HG03095 (cell line): ENCODE measurements around the gene AK4.

Experiments used
- ATAC-seq: cut with Tn5 transposase; IDR thresholded peaks from one replicate; pipeline ENCODE4 v1.9.1; 2021; ENCODE audit warnings: moderate library complexity; ENCODE audit not compliant: unreplicated experiment

Gene AK4

DNA sequence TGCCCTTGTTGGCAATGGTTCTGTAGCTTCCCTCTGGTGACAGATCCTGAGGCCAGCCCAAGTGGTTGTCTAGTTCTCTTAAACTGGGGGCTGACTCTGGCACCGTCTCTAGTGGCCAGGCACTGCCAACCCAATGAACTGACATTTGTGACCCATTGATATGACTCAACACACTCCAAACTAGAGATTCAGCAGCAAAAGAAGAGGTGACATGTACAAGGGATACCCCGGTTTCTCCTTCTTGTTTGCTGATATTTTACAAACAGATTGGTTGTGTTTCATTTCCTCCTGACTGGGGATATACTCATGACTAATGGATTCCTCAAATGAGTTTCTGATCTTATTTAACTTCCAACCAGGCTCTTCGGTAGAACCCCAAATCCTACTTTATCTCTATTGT, 95.5 kb downstream of the AK4 start:
- no peak for ATAC-seq

DNA sequence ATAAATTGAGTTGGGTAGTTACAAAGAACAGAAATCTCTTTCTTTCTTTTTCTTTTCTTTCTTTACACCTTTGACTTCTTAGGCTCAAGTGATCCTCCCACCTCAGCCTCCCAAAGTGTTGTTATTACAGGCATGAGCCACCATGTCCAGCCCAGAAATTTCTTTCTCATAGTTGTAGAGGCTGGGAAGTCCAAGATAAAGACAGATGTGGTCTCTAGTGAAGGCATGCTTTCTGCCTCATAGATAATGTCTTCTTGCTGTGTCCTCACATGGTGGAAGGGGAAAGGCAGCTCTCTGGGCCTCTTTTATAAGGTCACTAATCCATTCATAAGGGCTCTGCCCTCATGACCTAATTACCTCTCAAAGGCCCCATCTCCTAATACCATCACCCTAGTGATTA, 97.3 kb downstream of the AK4 start:
- no peak for ATAC-seq

DNA sequence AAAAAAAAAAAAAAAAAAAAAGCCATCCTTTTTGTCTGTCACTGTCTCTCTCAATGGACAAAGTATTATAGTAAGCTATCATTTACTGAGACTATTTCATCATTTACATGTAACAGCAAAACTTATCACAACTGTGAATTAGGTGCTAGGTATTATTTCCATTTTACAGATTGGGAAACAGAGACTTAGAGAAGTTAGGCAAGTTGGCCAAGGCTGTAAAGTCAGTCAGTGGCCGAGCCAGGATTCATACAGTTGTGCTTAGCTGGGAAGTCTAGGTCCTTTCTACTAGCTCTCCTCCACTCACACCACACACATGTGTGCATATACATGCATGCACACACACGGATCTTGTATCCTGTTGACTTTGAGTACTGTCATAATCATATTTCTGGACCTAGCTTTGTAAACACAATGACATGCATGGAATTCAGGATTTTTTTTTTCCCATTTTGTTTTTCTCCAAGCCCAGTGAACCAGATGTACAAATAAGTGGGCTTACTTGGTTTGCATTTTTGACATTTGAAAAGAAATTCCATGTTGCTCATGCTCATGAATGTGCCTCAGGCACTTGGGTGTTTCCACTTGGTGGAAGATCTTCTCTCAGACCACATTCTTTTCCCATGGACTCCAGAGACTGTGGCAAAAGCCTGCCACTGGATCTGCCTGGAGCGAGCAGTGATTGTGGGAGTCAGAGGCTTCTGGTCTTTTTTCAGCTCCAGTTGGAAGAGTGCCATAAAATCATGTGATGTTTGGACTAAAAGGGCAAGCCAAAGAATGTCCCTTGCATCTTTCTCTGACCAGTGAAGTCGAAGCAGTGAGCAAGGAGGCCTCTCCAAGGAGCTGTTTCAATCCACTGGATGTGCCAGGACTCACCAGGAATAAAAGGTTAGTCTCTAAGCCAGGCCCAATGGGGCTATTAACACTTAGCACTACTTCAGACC, 99.7 kb downstream of the AK4 start:
- no peak for ATAC-seq

DNA sequence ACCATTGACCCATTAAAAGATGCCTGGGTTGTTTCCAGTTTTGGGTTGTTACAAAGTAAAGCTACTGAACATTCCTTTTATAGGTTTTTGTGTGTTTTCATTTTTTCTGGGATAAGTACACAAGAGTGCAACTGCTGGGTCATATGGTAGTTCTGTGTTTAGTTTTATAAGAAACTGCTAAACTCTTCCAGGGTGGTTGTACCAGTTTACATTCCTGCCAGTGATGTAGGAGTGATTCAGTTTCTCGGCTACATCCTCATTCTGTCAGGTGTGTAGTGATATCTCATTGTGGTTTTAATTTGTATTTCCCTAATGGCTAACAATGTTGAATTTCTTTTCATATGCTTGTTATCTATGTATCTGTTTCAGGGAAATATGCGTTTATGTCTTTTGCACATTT, 102.8 kb downstream of the AK4 start:
- no peak for ATAC-seq

DNA sequence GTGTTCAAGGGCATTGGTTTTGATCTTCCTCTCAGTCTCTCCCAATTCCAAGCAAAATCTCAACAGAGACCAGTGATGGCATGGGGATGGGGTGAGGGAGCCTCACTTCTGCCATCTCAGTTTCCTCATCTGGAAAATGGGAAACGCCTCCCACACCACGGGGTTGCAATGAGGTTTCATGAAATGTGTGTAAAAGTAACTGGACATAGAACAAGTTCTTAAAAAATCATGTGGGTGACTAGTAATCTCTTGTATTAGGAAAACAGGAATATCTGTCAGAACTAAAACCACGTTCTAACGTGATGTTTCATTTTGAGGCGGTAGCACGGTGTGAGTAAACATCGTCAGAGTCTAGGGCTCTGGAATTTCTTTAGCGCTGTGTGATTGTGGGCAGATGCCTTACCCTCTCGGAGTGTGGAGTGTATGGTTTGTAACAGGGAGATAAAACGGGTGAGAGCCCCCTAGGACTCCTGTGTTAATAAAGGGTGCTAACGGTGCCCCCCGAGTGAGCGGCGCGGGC, 105.9 kb downstream of the AK4 start:
- ATAC-seq, result peak; percentile 32

DNA sequence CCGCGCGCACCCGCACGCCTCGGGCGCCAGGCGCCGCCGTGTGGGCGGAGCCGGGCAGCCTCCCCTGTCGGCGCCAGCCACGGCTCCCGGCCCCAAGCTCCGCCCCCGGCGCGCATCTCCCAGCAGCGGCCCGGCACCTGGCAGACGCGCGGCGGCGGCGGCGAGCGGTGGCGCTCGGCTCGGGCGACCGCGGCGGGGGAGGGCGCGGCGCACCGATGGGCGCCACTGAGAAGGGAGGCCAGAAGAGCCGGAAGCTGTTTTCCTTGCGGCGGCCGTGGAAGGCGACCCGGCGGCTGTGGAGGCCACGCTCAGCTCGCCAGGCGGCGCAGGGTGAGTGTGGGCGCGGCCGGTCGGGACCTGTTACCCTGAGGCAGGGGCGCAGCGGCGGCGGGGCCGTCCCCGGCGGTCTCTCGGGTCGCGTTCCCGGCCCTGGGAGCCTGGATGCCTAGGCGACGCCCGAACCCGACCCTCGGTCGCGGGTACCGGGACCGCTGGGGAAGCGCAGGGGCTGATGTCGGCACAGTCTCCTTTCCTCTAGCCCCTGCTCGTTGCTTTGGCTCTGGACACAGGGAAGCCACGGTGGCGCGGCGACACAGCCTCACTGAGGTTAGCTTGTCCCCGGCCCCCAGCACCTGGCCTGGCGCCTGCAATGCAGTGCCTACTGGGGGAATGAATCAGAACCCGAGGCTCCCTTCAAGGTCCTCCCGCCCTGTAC, 106.5 kb downstream of the AK4 start:
- ATAC-seq, result peak; percentile 98

DNA sequence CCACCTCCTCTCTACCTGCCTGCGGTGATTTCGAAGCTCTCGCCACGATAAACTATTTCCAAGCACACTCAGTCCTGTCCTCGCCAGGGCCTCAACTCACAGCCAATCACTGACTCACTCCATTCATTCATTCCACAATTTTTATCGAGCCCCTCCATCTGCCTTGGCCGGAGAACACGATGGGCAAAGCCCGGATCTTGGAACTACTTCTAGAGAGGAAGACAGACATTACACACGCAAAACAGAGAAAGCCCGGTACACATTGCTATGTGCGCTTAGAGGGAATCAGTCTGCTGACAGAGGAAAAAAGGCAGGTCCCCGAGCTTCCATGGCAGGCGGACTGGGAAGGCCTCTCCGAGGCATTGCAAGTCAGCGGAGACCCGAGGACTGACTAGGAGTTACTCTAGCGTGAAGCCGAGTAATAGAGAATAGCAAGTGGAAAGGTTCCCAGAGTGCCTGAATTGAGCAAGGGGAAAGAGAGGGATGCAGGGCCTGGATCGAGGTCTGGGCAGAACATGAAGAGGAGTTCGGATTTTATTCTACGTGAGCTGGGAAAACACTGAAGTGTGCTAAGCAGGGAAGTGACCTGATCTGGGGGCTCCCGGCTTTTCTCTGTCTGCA, 107.1 kb downstream of the AK4 start:
- ATAC-seq, result no peak

DNA sequence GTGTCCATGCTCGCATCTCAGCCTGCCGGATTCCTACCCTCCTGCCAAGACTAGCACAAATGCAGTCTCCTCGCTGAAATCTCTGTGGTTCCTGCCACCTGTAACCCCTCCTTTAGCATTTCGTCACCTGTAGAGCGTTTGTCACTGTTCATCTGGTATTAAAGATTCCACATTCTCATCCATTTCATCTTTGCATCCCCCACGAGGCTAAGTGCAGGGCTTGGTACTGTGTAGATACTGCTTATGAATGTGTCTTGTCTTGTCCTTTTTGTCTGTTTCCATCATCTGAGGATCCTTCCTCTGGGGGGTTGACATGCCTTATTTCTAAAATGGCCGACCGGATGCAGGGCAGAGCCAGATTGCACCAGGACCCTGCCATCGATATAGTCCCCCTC, 107.7 kb downstream of the AK4 start:
- no peak for ATAC-seq

DNA sequence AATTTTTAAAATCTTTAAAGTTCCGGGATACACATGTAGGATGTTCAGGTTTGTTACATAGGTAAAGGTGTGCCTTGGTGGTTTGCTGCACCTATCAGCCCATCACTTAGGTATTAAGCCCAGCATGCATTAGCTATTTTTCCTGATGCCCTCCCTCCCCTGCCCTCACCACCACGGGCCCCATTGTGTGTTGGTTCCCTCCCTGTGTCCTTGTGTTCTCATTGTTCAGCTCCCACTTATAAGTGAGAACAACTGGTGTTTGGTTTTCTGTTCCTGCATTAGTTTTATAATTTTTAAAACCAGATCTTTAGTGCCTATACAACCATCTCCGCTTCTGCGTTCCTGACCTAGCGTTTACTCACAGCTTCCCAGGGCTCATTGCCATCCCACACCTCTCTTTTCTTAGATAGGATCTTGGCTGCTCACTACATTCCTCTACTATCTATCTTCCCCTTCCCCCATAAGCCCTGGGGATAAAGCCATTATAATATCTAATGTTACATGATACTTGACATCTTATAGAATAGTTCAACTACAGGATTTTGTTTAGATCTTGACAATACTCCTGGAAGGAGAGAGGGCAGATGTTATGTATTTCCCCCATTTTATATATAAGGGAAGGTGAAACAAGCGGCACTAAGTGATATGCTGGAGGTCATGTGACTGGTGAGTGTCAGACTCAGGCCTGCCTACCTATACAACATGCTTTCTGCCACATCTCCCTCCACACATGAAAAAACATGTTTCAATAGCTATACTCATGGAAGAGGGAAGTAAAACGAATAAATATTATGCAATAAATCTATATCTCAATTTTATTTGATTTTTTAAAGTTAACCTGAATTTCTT, 109.1 kb downstream of the AK4 start:
- ATAC-seq, result no peak

DNA sequence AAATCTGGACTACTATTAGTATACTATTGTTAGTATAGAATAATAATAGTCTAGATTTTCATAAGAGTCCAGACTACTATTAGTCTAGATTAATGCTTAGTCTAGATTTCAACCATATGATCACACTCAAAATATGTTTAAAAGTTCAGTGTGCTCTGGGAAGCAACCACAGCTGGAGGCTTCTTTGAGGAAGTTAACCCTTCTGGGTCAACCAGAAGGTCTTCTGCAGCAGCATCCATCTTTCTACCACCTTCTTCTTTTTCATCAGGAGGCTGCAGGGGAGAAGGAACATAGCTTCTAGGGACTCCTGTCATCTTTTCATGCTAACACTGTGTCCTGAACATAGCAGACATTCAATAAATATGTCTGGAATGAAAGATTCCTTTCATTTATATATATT, 110.1 kb downstream of the AK4 start:
- no peak for ATAC-seq

DNA sequence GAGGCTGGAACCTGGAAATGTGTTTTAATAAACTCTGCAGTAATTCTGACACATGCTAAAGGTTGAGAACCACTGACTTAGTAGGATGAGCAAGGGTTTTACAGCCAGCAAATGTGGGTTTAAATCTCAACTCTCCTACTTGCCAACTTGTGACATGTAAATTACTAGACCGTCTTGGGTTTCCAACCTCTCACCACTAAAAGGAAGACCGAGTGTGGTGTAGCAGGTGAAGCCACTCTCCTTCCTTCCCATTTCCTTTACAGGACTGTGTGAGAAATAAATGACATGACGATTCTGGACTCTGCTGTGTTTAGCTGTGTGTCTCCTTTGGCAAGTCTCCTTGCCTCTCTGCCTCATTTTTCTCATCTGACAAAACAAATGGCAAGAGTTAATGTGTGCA, 111.8 kb downstream of the AK4 start:
- ATAC-seq, result no peak

DNA sequence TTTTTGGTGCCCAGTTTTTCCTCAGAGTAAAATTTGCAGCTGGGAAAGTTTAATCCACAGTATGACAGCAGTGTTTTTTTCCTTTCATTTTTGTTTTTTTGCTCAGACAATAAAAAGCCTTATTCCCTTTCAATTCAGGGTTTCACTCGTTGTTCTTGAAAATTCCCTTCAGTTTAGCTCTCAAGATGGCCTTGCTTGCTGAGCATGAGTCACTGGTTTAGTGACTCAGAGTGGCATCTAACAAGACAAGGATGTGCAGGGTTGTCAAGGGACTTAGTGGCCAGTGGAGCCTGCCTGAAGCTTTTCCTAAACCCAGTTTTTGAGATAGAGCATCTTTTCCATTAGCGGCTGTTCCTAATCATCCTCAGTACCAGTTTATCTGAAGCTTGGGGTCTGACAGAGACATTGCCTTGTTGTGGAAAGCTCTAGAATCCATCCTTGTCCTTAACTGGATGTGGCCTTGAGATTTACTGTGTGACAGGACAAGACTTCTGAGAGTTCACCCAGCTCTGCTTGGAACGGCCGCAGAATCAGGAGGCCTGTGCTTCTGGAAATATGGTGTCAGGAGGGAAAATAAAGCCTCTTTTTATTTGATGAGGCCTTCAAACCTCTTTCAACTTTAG, 113.0 kb downstream of the AK4 start:
- ATAC-seq, result no peak

DNA sequence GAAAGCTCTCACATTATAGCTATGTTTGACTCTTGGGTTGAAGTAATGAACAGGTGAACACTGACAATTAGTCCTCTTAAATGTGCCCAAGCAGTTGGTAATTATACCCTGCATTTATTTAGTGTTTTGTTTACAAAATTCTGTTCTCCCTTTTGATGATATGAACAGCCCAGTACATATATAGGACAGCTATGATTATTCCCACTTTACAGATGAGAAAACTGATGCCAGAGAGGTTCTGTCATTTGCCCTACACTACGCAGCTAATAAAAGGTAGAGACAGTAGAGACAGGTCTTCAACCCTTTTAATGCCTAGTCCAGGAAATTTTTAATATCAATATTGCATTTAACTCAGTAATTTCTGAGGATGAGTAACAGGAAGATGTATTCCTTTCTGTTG, 115.3 kb downstream of the AK4 start:
- ATAC-seq, result no peak

DNA sequence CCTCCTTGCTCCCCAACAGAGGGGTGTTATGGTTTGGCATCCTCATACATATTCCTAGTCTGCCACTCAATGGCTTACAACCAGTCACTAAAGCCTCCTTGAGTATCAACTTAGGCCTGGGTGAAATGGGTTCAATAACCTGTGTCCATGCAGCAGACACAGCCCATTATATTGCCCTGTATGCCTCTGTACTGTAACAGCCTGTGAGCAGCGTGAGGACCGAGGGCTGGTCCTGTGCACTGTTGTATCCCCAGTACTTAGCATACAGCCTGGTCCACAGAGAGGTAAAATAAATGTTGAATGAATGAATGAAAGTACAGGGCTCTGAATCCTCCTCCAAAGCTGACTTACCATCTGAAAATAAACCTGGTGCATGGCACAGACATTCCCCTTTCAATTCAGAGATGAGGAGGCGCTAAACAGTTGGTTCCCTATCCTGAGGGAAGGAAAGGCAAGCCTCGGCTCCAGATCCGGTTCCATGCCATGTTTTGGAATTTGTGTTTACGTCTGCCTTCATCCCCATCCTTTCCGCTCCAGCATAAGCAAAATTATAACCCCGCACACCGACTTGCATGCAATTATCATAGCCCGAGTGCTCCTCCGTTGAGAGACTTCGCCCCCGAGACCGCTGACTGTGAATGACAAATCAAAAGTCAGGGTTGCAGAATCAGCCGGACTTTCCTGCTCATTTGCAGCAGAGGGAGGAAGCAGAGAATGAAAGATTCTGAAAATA, 116.4 kb downstream of the AK4 start:
- no peak for ATAC-seq

DNA sequence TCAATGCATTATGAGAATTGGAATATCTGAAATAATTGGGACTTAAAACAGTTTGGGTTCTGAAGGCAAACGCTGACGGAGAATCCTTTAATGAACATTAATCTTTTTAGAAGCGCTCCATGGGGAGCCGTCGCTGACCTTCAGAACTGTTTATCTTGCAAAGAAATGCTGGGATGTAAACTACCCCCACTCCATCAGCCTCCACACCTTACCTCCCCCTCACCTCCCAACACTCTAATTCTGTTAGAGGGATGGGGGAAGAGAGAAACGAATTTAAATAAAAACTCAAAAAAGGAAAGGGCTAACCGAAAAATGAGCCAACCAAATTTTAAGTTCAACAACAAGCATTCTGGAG, 117.3 kb downstream of the AK4 start:
- no peak for ATAC-seq

DNA sequence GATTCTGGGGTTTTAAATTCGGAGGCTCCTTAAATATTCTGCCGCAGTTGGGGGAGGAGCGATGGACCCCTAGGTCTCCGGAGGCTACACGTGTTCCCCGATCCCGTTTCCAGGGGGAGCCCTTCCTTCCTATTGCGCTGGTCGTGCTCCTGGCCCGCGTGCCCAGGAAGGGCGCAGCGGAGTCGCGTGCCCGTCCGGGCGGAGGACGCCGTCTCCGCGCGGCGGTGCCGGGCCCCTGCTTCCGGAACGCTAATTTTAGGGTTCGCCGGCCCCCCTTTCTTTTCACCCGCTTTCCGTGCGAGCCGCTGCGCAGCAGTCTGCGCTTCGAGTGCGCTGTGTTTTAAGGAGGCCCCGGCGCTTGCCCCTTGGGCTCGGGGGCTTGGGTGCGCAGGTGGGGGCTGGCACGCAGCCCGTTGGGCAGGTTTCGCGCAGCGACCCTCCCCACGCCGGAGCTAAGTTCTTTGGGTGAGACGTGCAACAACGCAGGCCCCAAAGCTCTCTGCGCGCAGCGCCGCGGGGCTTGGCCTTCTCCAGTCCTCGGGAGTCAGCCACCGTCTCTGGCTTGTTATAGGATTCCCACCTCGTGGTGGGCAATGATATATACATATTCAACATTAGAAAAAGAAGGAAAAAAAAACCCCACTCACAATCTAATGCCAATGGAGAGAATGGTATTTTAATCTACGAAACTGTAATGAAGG, 117.8 kb downstream of the AK4 start:
- ATAC-seq, result peak; percentile 43

DNA sequence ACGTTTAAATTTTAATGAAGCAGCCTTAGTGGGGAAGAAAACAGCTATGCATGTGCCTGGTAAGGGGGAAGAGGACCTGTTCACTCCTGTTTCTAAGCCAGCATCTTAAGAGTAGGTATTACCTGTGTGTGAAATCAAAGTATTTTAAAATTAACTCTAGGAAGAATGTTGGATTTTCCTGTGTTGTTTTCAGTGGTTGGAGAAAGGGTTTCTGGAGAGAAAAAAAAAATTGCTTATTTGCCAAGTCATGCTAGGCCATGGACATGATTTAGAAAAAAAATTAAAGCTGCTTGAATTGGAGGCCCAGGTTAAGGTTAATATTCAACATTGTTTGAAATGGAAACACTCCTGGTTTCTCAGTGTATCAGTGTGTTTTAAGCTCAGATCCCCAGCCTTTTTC, 118.5 kb downstream of the AK4 start:
- no peak for ATAC-seq

DNA sequence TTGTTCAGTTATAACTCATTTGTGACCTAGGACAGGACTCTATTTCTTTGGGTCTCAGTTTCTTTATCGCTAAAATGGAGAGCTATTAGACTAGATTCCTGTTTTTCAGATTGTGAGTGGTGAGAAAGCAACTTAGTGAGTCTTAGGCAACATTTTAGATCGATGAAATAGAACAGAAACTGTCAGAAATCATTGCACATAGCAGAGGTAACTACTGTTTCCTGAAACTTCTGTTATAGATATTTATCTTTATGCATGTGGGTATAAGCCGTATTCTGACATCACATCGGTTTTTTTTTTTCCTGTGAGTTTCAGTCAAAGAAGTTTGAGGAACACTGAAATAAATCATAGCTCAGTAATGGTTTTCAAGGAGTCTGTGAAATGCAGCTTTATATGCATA, 119.3 kb downstream of the AK4 start:
- no peak for ATAC-seq

DNA sequence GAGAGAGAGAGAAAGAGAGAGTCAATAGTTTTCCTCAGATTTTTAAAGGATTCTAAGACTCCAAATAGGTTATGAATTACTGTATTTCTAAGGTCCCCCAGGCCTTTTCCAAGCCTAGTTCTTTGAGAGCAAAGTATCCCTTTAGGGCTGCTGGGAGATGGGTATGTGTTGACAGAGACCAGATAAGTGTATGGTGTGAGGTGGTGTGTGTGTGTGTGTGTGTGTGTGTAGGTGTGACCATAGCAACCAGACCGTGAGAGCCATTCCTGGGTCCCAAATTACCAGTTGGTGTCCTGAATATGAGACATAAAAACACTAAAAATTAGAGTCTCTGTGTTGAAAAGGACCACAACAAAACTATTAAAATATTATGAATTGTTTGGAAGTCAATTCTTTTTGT, 119.7 kb downstream of the AK4 start:
- ATAC-seq, result no peak
